Neural cell (in vitro differentiated cells): Measurements from ENCODE around the gene CEP55.

Experiments used
- CTCF ChIP-seq: fragments of 450-650 bp; IDR thresholded peaks from 2 replicates; pipeline ENCODE4 v1.5.1; 2014; ENCODE audit warnings: antibody characterized with exemption, mild to moderate bottlenecking, moderate library complexity; ENCODE audit not compliant: poor library complexity, severe bottlenecking
- RAD21 ChIP-seq: fragments of 450-650 bp; conservative IDR thresholded peaks from 2 replicates; pipeline ENCODE4 v1.6.1; 2014; ENCODE audit warnings: antibody characterized with exemption, mild to moderate bottlenecking, moderate library complexity

- TF ChIP-seq CTCF (no peak), RAD21 (no peak)
Observed at GRCh38 chr10:93514521-93514920, 18.1 kb downstream of the CEP55 start.
